A549 (cell line): Measurements from ENCODE around the gene HNRNPUL1.

Experiments used
- CTCF ChIP-seq: fragments of >200 bp; sonication (Bioruptor Twin); formaldehyde crosslinking; IDR thresholded peaks from 3 replicates; pipeline ENCODE4 v1.5.1; 2016
- NFE2L2 ChIP-seq: fragments of 150-350 bp; conservative IDR thresholded peaks from 2 replicates; pipeline ENCODE4 v1.6.1; 2014; ENCODE audit warnings: low read length
- NR3C1 ChIP-seq: fragments of >200 bp; sonication (Bioruptor Twin); formaldehyde crosslinking; IDR thresholded peaks from 3 replicates; pipeline ENCODE4 v1.6.1; 2017
- POLR2A ChIP-seq: IDR thresholded peaks from 2 replicates; pipeline ENCODE4 v1.6.1; 2012; ENCODE audit warnings: mild to moderate bottlenecking, low read length

DNA sequence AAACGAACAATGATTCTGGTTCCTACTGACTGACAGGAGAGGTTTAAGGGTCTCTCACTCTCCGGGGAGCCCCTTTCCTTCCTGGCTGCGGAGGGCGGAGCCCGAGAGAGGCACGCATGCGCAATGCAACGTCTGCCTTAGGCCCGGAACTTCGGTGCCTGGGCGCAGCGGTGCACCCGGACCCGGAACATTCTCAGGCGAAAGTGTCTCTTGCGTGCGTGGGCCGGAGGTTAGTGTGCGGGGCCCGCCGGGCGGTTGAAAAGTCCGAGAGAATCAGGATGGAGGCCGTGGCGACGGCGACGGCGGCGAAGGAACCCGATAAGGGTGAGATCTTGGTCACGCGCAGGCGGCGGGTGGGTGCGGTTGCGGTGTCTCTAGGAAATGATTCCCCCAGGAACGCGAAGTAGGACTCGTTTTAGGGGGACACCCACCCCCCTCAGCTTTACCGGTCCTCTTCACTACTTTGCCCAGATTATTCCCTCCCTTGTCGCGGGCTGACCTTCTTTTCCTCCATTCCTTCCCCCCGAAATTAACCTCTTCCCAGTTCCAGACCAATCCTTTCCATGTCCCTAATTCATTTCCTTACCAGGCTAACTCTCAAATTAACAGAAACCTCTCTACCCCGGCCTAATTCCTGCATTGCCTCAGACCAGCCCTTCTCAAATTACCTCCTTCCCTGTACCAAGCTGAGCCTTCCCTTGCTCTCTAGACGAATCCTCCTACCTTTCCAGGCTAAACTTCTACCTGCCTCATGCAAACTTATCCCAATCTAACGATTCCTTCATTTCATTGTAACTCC is 46.1 kb downstream of the HNRNPUL1 start, which contains the start of gene CCDC97:
- TF ChIP-seq CTCF (no peak), POLR2A (no peak; the same call in none of the 2 replicates), NFE2L2 (no peak), NR3C1 (no peak)
